ENCODE results near the gene WFDC5. TPM values are rescaled to one million over a fixed set of nuclear protein-coding genes. Genes with fewer than 3 reads are reported as not detected.

Gene WFDC5
- total and polyA plus RNA-seq, 2 donors (not counting 3 experiments of a cell fraction or from before 2014, with no cell fraction given), result not detected

- CTCF ChIA-PET, result interaction anchor here (0.9 to 1.6 kb wide), 2 partner anchors 9 to 51 kb away, joined by 3 read pairs; no protein-coding TSS in a partner anchor
- dilution Hi-C loops (cut with MboI; ENCODE audit: extremely low pct_ligation_motif_present, low sequenced_read_pairs), result no loop called here
Observed at GRCh38 chr20:45163083-45163803, 48.3 kb upstream of the WFDC5 start.

More at GRCh38 chr20:45163083-45163803, 48.3 kb upstream of the WFDC5 start:
- Histone ChIP-seq H4K20me1 (replicated peaks; ENCODE audit: control insufficient read depth, extremely low read depth, insufficient read depth, low read length) (no peaks in the 10 kb centered on the region), H3K9me3 (replicated peaks; ENCODE audit: control insufficient read depth, insufficient read depth, low read length) (no peaks in the 10 kb centered on the region), H3K4me1 (ENCODE audit: control insufficient read depth, extremely low read depth, insufficient read depth, low read length) (no peaks in the 10 kb centered on the region), H3K27ac (ENCODE audit: insufficient read depth, low read depth, low read length) (no peak overlapping the region), H3K9ac (replicated peaks; ENCODE audit: extremely low read depth, insufficient read depth, low read length) (no peak overlapping the region), H3K27me3 (ENCODE audit: control insufficient read depth in 2 of 2, insufficient read depth in 2 of 2, low read length in 2 of 2) (peaks cover 0 to 2% of the 10 kb centered on the region in 2 experiments), H3K79me2 (ENCODE audit: control insufficient read depth, insufficient read depth, low read length) (no peaks in the 10 kb centered on the region), H3K36me3 (ENCODE audit: control insufficient read depth in 2 of 2, extremely low read depth in 1 of 2, insufficient read depth in 2 of 2, low read length in 2 of 2) (no peaks in the 10 kb centered on the region), H3K9me1 (replicated peaks; ENCODE audit: control insufficient read depth, extremely low read depth, insufficient read depth, low read length) (no peaks in the 10 kb centered on the region), H2AFZ (ENCODE audit: low read depth, low read length) (no peak overlapping the region), H3K4me2 (ENCODE audit: insufficient read depth, low read length) (no peak overlapping the region), H3K4me3 (replicated peaks in 1 of 3; ENCODE audit: insufficient read depth in 1 of 3, low read depth in 1 of 3, low read length in 3 of 3) (no peak overlapping the region)
- POLR2A ChIA-PET, result no interaction called here
- DNase-seq (ENCODE audit: low read depth, low spot score), result no peak
- TF ChIP-seq FOS (IDR thresholded peaks at IDR 0.05; ENCODE audit: borderline replicate concordance, insufficient read depth, low read length) (no peak), CTCF (IDR thresholded peaks at IDR 0.05; ENCODE audit: extremely low read depth in 1 of 2, insufficient read depth in 1 of 2, low read depth in 1 of 2, low read length in 2 of 2) (no peak), MAX (IDR thresholded peaks at IDR 0.05; ENCODE audit: insufficient read depth, insufficient read length) (no peak), JUN (IDR thresholded peaks at IDR 0.05; ENCODE audit: borderline replicate concordance, insufficient read depth, insufficient read length, low read depth) (no peak), POLR2A (IDR thresholded peaks at IDR 0.05; ENCODE audit: low read depth, low read length) (no peak), MYC (IDR thresholded peaks at IDR 0.05; ENCODE audit: low read depth, low read length) (no peak), POLR2AphosphoS5 (IDR thresholded peaks at IDR 0.05; ENCODE audit: insufficient read depth, low read depth, low read length) (no peak), EZH2 (IDR thresholded peaks at IDR 0.05; ENCODE audit: borderline replicate concordance, low read depth, low read length, severe bottlenecking) (no peak), GATA2 (IDR thresholded peaks at IDR 0.05; ENCODE audit: insufficient read depth, insufficient read length, low read depth, low read length) (no peak)
- no peak for FAIRE-seq
- no TSS peak for BruUV-seq (replicated peaks)
- intact Hi-C loops (cut with micrococcal nuclease), result no loop called here
